ENCODE data around the gene PCDH9. TPM values are rescaled to one million over a fixed set of nuclear protein-coding genes. Genes with fewer than 3 reads are reported as not detected.

The PCDH9 gene
- total and polyA plus RNA-seq, 2 of the 13 experiments (the other 11 are each of a cell fraction or from before 2014, with no cell fraction given): 0.09 TPM; not detected in 1

DNA sequence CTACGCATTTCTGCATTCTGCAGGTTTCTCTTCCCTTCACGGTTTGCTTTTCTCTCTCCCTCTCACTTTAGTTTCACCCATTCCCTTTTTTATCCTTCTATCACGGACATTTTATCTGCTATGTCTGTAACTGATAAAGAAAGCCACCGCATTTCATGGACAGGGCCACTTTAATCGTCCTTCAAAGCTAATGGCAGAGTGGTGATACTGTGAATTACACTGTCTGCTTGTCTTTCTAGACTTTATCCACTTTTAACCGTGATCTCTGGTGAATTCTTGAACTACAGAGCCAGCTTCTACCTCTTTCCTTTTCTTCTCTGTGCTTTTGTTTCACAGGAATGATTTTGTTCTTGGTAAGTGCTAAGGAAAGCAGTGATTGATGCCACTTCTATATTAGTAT is 760.4 kb downstream of the PCDH9 start:
- FAIRE-seq (no peak), ATAC-seq (no peak), DNase-seq (ENCODE audit: low spot score) (no peak)
- Histone ChIP-seq H3K36me3 (replicated peaks in 1 of 2; ENCODE audit: control insufficient read depth in 1 of 2, insufficient read depth in 2 of 2, low read length in 2 of 2) (no peaks in the 10 kb centered on the region), H3K4me1 (ENCODE audit: insufficient read depth, low read length) (no peaks in the 10 kb centered on the region), H3K9me3 (ENCODE audit: low read length) (no peaks in the 10 kb centered on the region), H3K4me3 (replicated peaks in 1 of 3; ENCODE audit: insufficient read depth in 1 of 3, low read depth in 2 of 3, low read length in 3 of 3) (no peak overlapping the region), H3K27me3 (ENCODE audit: control insufficient read depth in 1 of 2, insufficient read depth in 2 of 2, low read length in 2 of 2) (no peaks in the 10 kb centered on the region), H4K20me1 (ENCODE audit: insufficient read depth, low read length) (no peaks in the 10 kb centered on the region), H3K4me2 (ENCODE audit: low read depth, low read length) (no peak overlapping the region), H3K27ac (ENCODE audit: extremely low read length, insufficient read depth, low read length) (no peak overlapping the region), H3K9ac (ENCODE audit: insufficient read depth, low read depth, low read length) (no peak overlapping the region), H3K79me2 (ENCODE audit: insufficient read depth, low read length) (no peaks in the 10 kb centered on the region), H2AFZ (ENCODE audit: low read length) (no peak overlapping the region)
- POLR2A ChIA-PET: no interaction called here
- in situ Hi-C loops (cut with HindIII; ENCODE audit: extremely low pct_ligation_motif_present, low pct_unique_long_range_greater_than_20kb) (no loop called here), intact Hi-C loops (cut with micrococcal nuclease; ENCODE audit: unreplicated experiment) (no loop called here)
- WGBS (ENCODE audit: low lambda C conversion rate): 5% methylated on average over 6 of the region's 6 CpGs
- TF ChIP-seq HOXA5 (CRISPR knock-in tag; IDR thresholded peaks at IDR 0.05) (no peak), CHCHD3 (CRISPR knock-in tag; IDR thresholded peaks at IDR 0.05) (no peak), MXD4 (CRISPR knock-in tag; IDR thresholded peaks at IDR 0.05) (no peak), ZNF10 (CRISPR knock-in tag; IDR thresholded peaks at IDR 0.05; ENCODE audit: borderline replicate concordance, low read depth) (no peak), RORA (CRISPR knock-in tag; IDR thresholded peaks at IDR 0.05) (no peak), PLRG1 (conservative IDR thresholded peaks at IDR 0.05) (no peak)
- TF ChIP-seq, protein P1, sequence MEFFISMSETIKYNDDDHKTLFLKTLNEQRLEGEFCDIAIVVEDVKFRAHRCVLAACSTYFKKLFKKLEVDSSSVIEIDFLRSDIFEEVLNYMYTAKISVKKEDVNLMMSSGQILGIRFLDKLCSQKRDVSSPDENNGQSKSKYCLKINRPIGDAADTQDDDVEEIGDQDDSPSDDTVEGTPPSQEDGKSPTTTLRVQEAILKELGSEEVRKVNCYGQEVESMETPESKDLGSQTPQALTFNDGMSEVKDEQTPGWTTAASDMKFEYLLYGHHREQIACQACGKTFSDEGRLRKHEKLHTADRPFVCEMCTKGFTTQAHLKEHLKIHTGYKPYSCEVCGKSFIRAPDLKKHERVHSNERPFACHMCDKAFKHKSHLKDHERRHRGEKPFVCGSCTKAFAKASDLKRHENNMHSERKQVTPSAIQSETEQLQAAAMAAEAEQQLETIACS (CRISPR knock-in tag; IDR thresholded peaks at IDR 0.05): no peak
- TF ChIP-seq, protein P2, sequence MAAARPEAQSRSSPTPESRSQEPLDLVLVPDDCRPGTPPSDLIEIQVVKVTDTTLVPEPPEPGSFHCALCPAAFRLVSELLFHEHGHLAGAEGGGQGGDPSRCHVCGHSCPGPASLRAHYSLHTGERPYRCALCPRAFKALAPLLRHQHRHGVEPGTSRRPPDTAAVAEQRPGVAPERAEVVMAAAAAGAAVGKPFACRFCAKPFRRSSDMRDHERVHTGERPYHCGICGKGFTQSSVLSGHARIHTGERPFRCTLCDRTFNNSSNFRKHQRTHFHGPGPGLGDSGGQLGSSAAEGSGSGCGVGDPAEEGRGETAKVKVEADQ (CRISPR knock-in tag; IDR thresholded peaks at IDR 0.05; ENCODE audit: borderline replicate concordance): no peak
- no TSS peak for BruUV-seq (replicated peaks)
- CTCF ChIA-PET (ENCODE audit: low intra/inter-chr PET ratio, low total read pairs): no interaction called here

DNA sequence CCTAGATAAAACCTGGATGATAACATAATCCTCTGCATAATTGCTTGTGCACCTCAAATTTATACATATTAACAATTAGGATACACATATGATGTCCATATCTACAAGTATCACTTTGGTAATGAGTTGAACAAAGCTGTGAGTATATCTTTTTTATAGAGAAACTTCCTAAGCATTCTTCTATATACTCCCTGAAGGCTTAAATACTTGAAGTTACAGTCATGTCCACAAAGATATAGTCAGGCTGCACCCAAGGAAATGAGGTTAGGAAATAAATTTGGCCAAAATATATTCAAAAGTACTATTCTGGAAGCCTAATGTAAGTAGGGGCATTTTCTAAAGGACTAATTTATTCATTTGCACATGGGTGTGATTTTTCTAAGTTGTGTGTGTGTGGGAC is 761.5 kb downstream of the PCDH9 start:
- H3K79me2 ChIP-seq (ENCODE audit: insufficient read depth, low read length): no peaks in the 10 kb centered on the region
- H4K20me1 ChIP-seq (ENCODE audit: insufficient read depth, low read length): no peaks in the 10 kb centered on the region
- ChIA-PET CTCF (ENCODE audit: low intra/inter-chr PET ratio, low total read pairs) (no interaction called here), POLR2A (no interaction called here)
- TF ChIP-seq, protein P3, sequence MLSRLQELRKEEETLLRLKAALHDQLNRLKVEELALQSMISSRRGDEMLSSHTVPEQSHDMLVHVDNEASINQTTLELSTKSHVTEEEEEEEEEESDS (CRISPR knock-in tag; IDR thresholded peaks at IDR 0.05; ENCODE audit: borderline replicate concordance): no peak
- no peak overlapping the region for H3K27ac ChIP-seq (ENCODE audit: extremely low read length, insufficient read depth, low read length)
- ATAC-seq (no peak), DNase-seq (ENCODE audit: low spot score) (no peak), FAIRE-seq (no peak)
- H3K36me3 ChIP-seq (replicated peaks in 1 of 2; ENCODE audit: control insufficient read depth in 1 of 2, insufficient read depth in 2 of 2, low read length in 2 of 2): no peaks in the 10 kb centered on the region
- H3K4me2 ChIP-seq (ENCODE audit: low read depth, low read length): no peak overlapping the region
- in situ Hi-C loops (cut with HindIII; ENCODE audit: extremely low pct_ligation_motif_present, low pct_unique_long_range_greater_than_20kb): no loop called here
- no peak overlapping the region for H3K4me3 ChIP-seq (replicated peaks in 1 of 3; ENCODE audit: insufficient read depth in 1 of 3, low read depth in 2 of 3, low read length in 3 of 3)
- H3K4me1 ChIP-seq (ENCODE audit: insufficient read depth, low read length): no peaks in the 10 kb centered on the region
- no peaks in the 10 kb centered on the region for H3K9me3 ChIP-seq (ENCODE audit: low read length)
- BruUV-seq (replicated peaks): no TSS peak
- H3K27me3 ChIP-seq (ENCODE audit: control insufficient read depth in 1 of 2, insufficient read depth in 2 of 2, low read length in 2 of 2): no peaks in the 10 kb centered on the region
- intact Hi-C loops (cut with micrococcal nuclease; ENCODE audit: unreplicated experiment): no loop called here
- no peak overlapping the region for H2AFZ ChIP-seq (ENCODE audit: low read length)
- H3K9ac ChIP-seq (ENCODE audit: insufficient read depth, low read depth, low read length): no peak overlapping the region
